GM12878 (cell line): ENCODE data around the gene TNXB.

Experiments used
- HDGF ChIP-seq: fragments of 450-650 bp; IDR thresholded peaks from 2 replicates; pipeline ENCODE4 v1.6.1; 2016; ENCODE audit warnings: antibody characterized with exemption
- RAD51 ChIP-seq: fragments of 450-650 bp; IDR thresholded peaks from 2 replicates; pipeline ENCODE4 v1.6.1; 2016; ENCODE audit warnings: moderate library complexity, mild to moderate bottlenecking, inconsistent platforms
- STAT3 ChIP-seq: IDR thresholded peaks from 2 replicates; pipeline ENCODE4 v1.6.1; 2011; ENCODE audit warnings: low read depth, low read length, improper control_type of control experiment
- TAF1 ChIP-seq: IDR thresholded peaks from 2 replicates; pipeline ENCODE4 v1.6.1; 2011; ENCODE audit warnings: mild to moderate bottlenecking, low read depth, low read length, borderline replicate concordance
- TF ChIP-seq, protein P1 (sequence below), 3 experiments: IDR thresholded peaks in 2 of 3; conservative IDR thresholded peaks in 1 of 3; 2 replicates each; pipeline ENCODE4 v1.5.1; 2011; ENCODE audit warnings: low read depth in 3 of 3, low read length in 3 of 3, mild to moderate bottlenecking in 3 of 3, control low read depth in 2 of 3, moderate library complexity in 2 of 3, inconsistent platforms in 1 of 3, mixed read lengths in 1 of 3; ENCODE audit not compliant: control insufficient read depth in 2 of 3, insufficient read depth in 1 of 3; ENCODE audit errors: extremely low read depth in 1 of 3

GRCh38 chr6:32128751-32129296 lies 19.7 kb upstream of the TNXB start:
- no peak for TF ChIP-seq TAF1
- no peak for TF ChIP-seq RAD51
- no peak for TF ChIP-seq STAT3
- no peak for TF ChIP-seq HDGF
- TF ChIP-seq, protein P1, sequence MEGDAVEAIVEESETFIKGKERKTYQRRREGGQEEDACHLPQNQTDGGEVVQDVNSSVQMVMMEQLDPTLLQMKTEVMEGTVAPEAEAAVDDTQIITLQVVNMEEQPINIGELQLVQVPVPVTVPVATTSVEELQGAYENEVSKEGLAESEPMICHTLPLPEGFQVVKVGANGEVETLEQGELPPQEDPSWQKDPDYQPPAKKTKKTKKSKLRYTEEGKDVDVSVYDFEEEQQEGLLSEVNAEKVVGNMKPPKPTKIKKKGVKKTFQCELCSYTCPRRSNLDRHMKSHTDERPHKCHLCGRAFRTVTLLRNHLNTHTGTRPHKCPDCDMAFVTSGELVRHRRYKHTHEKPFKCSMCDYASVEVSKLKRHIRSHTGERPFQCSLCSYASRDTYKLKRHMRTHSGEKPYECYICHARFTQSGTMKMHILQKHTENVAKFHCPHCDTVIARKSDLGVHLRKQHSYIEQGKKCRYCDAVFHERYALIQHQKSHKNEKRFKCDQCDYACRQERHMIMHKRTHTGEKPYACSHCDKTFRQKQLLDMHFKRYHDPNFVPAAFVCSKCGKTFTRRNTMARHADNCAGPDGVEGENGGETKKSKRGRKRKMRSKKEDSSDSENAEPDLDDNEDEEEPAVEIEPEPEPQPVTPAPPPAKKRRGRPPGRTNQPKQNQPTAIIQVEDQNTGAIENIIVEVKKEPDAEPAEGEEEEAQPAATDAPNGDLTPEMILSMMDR (IDR thresholded peaks at IDR 0.05 in 2 of 3, conservative IDR thresholded peaks at IDR 0.05 in 1 of 3; ENCODE audit: control insufficient read depth in 2 of 3, extremely low read depth in 1 of 3, insufficient read depth in 1 of 3, low read depth in 3 of 3, low read length in 3 of 3), result no peak
